Cerebellar cortex (tissue), 1 donor: ENCODE data around the gene PTGER4.

Source experiments
- DNase-seq: peaks from one replicate; pipeline ENCODE4 v3.0.0-alpha.2; 2015; ENCODE audit warnings: low spot score

Gene PTGER4

DNA sequence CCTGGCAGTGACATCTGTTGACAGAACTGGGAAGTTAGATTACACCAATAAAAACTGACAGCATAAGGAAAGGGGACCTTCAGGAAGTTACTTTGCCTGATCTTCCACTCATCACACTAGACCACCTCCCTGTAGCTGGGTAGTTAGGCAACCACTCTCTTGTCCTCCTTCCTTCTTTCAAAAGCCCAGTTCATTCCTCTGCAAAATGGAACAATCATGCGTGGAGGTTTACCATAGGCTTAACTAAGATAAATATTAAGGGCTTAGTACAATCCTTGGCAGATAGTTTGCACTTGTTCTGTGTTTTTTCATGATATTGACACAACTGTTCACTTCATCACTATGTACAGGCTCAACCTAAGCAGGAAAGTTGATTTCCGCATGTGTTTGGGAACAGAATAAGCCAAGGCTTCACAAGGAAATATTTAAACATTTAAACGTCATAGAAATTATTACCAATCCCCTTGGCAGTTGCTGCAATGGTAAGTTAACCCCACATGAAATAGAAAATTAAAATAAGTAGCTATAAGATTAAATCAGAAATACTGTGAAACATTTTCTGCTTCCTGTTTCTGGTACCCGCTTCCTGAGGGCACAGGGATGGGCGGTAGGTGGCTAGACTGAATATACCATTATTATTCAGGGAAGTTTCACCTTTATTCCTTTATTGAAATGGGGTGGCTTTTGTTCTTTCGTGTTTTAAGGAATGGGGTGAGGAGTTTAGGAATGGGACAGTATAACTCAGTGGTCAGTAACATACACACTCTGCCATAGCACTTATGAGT is 9.9 kb upstream of the PTGER4 start:
- DNase-seq = no peak

DNA sequence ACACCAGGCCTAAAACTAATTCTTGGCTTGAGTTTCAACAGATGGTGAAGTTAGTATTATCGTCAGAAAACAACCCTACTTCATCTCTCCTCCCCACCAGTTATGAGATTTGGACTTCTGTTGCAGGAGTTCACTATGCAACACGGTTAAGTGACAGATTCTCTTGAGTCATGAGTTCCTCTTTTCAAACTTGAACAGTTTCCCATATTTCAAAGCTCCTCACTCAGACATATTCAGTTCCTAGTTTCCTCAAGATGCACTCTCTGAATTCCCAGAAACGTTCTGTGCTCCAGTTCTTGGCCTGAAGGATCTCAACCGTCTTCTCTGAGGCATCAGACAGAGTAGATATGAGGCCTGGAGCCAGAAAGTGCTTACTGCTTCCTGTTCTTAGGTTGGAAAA is 7.3 kb upstream of the PTGER4 start:
- no peak for DNase-seq

DNA sequence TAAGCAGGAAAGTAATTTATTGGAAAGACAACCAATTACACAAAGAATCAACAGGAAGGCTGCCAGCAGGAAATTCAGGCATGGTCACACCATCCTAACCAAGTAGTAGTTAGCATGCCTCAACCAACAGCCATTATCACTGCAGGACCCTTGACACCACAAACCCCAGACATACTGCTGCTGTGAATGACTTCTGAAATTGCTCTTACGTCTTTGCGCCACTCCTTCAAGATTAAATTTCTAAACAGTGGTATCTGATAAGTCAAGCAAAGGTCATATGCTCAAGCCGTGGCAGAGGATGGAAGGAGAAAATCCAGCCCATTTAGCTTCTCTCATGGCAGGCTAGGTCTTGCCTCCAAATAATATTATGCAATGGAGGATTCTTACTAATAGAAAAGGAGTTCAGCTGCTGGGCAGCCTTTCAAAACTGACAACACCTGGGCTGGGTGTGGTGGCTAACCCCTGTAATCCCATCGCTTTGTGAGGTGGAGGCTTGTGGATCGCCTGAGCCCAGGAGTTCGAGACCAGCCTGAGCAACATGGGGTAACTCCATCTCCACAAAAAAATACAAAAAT is 5.0 kb upstream of the PTGER4 start:
- no peak for DNase-seq

DNA sequence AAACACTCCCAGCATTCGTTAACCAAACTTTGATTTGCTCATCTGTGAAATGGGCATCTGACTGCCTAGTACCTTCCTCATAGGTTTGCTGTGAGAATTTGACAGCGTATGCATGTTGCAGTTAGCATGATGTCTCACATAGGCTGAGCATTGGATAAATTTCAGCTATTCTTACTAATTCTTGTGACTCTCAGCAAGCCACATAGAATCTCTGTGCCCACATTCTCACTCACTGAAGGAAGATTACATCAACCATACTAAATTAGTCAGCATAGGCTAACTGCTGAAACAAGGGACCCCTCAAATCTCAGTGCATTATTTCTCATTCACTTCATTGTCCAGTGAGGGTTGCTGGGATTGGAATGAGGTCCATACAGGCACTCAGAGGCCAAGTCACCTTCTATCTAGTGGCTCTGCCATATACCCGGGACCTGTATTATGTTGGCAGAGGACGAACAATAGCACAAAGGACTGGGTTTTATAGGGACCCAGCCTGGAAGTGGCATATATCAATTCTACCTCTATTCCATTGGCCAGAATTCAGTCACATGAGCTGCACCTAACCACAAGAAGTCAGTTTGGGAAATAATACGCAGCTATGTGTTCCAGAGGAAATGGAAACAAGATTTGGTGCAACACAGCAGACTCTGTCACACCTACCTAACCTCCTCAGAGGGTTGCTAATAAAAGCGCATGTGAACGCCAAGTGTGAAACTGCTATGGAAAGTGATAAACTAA is 4.2 kb upstream of the PTGER4 start:
- DNase-seq = no peak

DNA sequence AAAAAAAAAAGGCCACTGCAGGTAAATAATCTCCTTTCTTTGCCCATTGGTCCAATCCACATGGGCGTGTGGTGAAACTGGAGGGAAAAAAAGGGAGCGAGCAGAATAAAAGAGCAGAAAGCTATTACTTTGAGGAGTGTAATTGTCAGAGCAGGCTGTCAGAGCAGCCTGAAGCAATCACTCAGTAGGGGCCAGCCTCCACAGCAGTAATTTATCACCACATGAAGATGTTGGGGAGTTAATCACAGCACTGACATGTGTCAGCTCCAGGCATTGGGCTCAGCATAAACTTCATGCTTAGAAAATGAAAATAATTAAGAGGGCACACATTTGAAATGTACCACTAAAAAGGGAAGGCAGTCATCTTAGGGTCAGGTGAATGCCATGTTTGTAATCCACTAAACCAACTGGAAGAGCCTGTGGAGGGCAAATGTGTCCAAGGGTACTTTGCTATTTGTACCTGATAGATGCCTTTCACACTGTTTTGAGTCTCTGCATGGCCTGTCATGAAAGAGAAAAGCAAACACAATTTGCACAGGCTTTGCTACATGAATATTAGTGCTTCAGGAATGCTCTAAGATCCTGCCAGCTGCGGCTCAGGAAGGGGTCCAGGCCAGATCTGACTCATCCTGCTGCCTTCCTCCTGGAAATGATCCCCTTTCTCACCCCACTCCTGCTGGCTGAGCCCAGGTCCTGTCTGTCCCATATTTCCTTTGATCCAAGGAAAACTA is 2.9 kb upstream of the PTGER4 start:
- DNase-seq = no peak

DNA sequence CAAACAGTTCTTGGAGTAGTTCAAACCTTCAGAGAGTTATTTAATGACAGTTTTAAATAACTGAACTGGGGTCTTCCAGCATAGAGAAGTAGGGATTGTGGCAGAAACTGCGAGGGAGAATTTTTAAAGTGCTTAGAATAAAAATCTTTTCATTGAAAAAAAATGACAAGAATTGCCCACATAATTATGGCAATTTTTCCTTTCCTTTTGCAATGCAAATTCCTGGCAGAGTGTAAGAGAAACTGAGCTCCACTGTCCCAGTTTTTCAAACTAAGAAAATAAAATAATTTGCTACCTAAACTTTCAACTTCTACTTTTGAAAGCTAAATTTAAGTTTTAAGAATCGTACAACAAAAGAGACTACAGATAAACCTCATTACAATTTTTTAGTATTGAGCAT is 2.3 kb upstream of the PTGER4 start:
- no peak for DNase-seq

DNA sequence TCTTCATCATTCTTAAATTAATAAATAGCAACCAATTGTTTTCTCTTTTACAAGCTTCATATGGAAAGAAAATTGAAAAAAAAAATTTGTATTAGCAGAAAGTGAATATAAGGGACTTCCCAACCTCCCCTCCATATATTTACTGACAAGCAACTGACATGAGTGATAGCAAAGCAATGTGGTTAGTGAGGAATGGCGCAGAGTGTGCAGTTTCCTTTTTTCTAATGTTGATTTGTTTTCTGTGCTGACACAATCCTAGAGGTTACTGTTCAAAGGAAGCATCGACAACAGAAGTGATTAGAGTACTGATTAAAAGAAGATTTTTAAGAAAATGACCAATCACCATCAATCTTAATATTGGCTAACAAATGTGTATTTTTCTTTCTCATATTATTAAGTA is 1.7 kb upstream of the PTGER4 start:
- DNase-seq = no peak

DNA sequence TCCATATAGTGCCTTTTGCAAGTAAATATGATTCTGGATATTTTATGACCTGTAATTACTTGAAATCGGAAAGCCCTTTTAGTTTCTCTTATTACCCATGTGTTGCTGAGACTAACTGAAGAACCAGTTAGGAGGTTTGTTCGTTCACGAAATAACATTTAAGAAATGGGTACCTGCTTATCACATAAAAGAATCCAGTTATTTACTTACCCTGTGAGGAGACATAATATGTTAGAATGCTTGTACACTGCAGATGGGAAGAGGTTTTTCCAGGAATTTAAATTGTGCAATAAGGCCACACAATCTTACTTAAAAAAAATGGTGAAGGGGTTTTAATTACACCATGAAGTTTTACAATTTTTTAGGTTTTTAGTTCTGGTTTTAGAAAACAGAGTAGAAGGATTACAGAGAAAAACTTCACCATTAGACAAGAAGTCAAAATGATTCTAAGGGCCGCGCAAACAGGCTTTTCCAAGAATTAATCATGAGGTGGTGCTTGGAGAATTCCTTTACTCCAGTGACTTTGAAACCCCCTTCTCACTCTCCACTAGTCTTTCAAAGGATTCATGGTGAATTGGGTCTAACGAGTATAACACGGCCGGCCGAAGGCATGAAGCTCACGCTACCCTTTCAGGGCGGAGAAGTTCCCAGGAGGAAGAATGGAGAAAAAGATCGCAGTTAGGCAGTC is 1.1 kb upstream of the PTGER4 start:
- peak; percentile 3 for DNase-seq

DNA sequence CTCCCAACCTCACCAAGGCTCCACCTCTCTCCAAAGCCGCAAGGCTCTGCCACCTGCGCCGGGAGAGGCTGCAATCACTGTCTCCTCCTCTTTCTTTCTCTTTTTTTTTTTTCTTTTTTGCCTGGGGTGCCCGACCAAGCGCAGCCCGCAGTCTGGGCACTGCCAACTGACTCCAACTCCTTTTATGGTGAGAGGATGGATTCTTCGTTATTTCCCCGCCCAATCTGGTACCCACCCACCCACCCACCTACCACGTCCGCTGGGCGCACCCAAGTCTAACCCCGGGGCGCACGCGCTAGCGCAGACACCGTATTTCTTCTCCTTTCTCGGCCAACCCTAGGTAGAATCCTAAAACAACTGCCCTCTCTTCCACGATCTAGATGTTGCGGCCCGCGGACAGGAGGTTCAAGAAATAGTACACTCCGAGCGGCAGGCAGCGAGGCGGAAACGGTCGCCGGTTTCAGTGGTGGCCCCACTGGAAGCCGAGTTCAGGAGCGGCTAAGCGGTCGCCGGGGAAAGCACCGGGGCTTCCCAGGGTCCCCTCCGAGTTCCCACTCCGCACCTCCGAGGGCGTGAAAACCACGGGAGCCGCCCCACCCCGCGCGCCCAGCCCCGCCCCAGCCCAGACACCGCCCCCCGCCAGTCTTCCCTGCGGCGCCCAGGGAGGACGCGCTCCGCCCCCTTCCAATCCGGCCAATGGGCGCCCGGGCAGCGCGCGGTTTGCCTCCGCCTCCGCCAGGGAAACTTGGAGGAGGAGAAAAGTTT is 385 bp upstream of the PTGER4 start:
- DNase-seq = peak; percentile 24

DNA sequence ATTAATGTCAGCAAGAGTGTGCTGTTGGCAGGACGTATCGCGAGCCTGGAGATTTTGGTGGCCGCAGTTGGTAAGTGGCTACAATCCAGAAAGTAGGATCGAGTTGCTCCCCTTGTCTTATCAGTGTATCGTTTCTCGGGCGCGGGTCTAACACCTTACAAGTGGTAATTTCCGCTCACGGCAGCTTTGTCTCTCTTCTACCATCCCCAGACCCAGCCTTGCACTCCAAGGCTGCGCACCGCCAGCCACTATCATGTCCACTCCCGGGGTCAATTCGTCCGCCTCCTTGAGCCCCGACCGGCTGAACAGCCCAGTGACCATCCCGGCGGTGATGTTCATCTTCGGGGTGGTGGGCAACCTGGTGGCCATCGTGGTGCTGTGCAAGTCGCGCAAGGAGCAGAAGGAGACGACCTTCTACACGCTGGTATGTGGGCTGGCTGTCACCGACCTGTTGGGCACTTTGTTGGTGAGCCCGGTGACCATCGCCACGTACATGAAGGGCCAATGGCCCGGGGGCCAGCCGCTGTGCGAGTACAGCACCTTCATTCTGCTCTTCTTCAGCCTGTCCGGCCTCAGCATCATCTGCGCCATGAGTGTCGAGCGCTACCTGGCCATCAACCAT is 1.1 kb downstream of the PTGER4 start:
- no peak for DNase-seq

DNA sequence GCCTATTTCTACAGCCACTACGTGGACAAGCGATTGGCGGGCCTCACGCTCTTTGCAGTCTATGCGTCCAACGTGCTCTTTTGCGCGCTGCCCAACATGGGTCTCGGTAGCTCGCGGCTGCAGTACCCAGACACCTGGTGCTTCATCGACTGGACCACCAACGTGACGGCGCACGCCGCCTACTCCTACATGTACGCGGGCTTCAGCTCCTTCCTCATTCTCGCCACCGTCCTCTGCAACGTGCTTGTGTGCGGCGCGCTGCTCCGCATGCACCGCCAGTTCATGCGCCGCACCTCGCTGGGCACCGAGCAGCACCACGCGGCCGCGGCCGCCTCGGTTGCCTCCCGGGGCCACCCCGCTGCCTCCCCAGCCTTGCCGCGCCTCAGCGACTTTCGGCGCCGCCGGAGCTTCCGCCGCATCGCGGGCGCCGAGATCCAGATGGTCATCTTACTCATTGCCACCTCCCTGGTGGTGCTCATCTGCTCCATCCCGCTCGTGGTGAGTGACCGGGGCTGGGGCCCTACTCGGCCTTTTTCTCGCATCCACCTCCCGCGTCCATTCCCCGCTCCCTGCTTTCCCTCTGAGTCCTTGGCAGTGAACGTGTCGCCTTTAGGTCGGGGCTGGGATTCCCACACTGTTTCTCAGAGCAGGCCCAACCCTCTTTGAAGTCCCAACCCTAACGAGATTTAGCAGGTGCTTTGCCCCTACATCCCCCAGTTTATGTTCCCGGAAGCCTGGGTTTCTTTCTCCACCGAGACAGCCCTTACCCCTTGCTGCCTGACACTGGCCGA is 1.8 kb downstream of the PTGER4 start:
- no peak for DNase-seq

DNA sequence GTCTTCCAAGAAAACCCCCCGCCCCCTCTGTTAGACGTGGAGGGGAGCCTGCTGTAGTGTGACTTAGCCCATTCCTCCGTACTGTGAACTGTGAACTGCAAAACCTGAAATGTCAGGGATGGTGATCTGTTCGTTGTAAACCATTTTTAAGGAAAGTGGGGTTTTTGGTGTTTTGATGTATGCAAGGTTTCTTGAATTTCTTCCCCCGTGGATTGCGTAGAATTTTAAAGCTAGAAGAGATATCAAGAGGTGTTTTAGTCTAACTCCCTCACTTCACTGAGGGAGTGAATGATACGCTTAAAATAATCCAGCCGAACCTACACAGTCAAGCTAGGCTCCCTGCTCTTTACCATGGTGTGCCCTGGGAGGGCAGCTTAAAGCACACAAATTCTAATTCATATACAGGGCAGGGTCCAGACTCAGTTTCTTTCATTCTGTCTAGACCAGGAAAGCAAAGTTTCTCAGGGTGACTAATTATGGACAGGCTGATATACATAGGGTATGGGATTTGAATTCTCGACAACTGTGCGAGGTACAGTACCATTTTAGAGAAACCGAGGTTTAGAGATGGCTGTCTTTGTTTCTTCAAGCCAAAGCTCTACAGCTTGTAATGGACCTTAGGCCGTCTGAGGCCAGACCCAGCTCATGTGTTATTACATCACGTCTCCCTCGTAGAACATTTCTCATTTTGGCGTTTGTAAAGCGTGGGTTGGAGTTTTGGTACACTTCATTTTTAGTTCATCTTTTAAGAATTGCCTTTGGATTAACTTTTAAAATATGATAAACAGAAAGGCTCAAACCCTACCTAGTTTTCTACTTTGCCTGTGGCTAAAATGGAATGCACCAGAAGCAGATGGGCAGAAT is 2.7 kb downstream of the PTGER4 start:
- no peak for DNase-seq

DNA sequence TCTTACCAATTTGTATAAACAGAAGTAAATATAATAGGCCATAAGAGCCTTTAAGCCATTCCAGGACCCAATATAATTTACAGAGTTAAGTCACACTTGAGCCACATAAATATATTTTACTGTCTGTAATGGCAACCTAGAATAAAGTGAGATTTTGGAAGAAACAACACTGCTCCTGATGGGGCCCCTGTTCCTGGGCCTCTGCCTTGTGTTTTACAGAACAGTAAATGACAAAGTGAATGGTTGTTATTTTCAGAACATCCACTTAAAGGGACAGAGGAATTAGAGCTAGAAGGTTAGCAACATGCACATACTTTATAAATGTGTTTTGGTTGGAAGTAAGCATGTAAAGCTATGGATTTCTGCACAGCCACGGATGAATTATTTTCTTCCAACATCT is 3.6 kb downstream of the PTGER4 start:
- DNase-seq = no peak

DNA sequence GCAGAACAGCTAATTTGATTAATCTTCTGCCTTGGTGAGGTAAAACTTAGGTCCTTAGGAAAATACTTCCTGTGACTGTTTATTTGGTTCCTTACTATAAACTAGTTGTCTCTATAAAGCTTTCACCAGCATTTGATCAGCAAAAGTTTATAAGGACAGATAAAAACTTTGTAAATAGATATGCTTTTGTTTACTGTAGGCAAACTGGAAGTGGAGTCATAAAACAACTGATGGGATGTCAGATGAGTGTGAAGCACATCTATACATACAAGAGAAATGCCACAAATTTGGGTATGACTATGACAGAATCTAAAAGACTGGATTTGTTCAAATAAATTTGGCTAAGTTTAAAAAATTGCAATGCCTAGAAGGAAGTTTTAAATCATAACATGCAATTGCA is 5.5 kb downstream of the PTGER4 start:
- no peak for DNase-seq

DNA sequence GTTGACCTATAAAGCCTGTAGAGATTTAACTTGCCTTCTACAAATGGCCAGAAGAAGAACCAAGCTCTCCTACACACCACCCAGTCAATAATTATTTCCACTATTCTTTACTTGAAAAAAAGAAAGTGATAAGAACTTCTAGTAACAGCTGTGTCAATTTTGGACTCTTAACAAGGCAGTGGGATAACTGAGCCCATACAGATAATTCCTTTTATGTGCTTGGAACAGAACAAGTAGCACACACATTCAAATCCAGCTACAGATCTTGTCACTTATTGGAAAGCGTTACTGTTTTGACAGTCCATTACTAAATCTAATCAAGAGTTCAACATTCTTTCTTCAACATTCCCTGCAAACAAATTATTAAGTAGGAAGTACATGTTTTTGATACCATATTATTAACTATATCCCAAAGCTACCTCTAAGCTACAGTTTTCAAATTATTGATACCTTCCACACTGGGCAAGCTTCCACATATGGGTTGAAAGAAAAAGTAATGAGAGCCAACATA is 6.3 kb downstream of the PTGER4 start:
- no peak for DNase-seq

DNA sequence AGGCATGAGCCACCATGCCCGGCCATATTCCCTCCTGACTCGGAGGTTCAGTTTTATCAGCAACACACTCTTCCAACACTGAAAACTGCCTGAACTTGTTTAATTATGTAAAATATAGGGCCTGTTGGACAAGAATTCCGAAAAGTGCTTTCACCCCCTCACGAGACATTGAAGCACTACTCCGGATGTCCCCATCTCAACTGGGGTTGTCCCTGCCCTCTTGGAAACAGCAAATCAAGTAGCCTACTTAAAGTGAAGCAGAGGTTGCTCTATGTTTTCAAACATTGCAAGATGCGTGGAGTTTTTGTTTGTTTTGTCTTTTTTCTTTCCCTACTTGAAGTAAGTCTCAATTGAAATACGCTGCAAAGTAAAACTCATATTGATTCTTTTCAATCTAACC is 7.6 kb downstream of the PTGER4 start:
- no peak for DNase-seq

DNA sequence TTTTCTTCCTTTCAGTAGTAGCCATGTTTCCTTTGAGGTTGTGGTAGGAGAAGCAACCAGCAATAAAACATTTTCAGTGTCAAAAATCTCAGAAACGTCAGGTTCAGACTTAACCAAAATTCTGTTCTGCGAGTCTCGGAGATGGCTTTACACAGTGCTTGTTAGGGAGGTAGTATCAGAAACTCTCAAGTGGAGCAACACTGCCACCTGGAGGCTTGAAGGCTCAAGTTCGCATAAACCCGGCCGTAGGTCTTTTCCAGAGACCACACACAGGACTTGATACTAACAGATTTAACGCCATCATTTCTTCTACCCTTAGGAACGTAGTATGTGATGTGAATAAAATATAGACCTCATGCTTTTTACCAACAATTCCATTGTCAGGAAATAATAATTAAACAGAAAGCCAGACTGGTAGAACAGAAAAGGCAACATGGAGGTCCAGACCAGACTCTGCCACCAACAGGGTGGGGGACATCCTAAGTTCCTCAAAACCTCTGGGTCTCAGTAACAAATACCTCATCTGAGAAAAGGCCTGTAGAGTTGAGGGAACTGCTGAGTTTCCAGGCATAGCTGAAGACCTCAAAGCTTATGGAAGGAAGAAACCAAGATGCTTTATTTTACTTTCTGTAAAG is 8.5 kb downstream of the PTGER4 start:
- peak; percentile 85 for DNase-seq

DNA sequence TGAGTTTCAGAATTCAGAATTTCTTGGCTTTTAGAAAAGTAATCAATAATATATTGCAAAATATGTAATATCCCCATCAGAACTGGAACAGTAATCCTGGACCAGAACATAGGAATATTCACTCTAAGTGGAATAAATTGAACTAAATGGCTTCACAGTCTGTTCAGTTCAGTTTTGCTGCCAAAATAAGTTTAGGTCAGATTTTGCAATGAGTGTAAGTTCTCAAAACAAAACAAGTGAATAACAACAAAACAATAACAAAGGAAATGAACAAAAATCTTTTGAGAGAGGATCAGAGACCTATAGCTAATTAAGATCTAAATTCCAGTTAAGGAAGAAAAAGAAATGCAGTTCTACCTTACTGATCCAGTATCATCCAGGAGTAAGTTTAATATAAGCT is 9.3 kb downstream of the PTGER4 start:
- no peak for DNase-seq
